ENCODE results near the gene SYPL2. TPM values are rescaled to one million over a fixed set of nuclear protein-coding genes. Genes with fewer than 3 reads are reported as not detected.
"Not testable (repeated sequence)": the region's sequence is repeated elsewhere in the genome, so short reads cannot be mapped to it uniquely, and the experiment has no call there.

The SYPL2 gene
- total RNA-seq, 1 experiment from 2014 or later, result 1.3 TPM

DNA sequence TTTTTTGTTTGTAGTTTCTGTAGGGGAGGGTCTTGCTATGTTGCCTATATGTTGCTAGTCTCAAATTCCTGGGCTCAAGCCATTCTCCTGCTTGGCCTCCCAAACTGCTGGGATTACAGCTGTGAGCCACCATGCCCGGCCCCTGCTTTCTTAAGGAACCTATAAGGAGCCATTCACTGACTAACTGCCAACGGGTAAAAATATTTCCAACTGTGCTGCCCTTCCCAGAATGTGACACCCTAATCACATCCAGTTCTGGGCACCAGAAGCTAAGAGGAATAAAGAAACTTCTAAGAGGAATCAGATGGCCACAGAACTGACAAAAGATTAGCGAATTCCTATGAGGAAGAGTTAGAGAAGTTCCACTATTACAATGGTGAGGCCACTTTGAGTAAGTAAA lies 6.4 kb downstream of the SYPL2 start:
- intact Hi-C loops (cut with micrococcal nuclease), result no loop called here
- Histone ChIP-seq H3K27me3 (ENCODE audit: insufficient read depth, low read length) (peaks cover 34% of the 10 kb centered on the region), H3K4me1 (ENCODE audit: control insufficient read depth in 1 of 2, insufficient read depth in 2 of 2, low read length in 2 of 2) (peaks cover 2 to 9% of the 10 kb centered on the region in 2 experiments; a peak in 3 of 4 replicates), H3K36me3 (ENCODE audit: control insufficient read depth in 1 of 2, insufficient read depth in 2 of 2, low read length in 2 of 2) (no peaks in the 10 kb centered on the region), H3K79me2 (ENCODE audit: insufficient read depth, low read length) (no peaks in the 10 kb centered on the region), H2AFZ (ENCODE audit: low read depth, low read length, poor library complexity, severe bottlenecking) (no peak overlapping the region), H3K27ac (ENCODE audit: low read depth, low read length) (no peak overlapping the region), H3K4me2 (ENCODE audit: low read length) (no peak overlapping the region), H3K9me2 (ENCODE audit: insufficient read depth) (no peaks in the 10 kb centered on the region), H4K20me1 (ENCODE audit: insufficient read depth) (no peaks in the 10 kb centered on the region), H3K4me3 (replicated peaks in 1 of 2; ENCODE audit: low read depth in 1 of 2, low read length in 2 of 2) (no peak overlapping the region), H3K9ac (ENCODE audit: low read length) (no peak overlapping the region), H3K9me3 (ENCODE audit: control insufficient read depth in 1 of 2, insufficient read depth in 1 of 2, low read depth in 1 of 2, low read length in 2 of 2) (no peaks in the 10 kb centered on the region)
- no TSS peak for BruUV-seq (replicated peaks)
- TF ChIP-seq YY1 (IDR thresholded peaks at IDR 0.05; ENCODE audit: extremely low read depth, insufficient replicate concordance, low read depth, low read length) (no peak), ELF1 (IDR thresholded peaks at IDR 0.05; ENCODE audit: borderline replicate concordance, low read depth) (no peak), POLR2AphosphoS5 (IDR thresholded peaks at IDR 0.05; ENCODE audit: low read depth, low read length) (no peak), SP1 (IDR thresholded peaks at IDR 0.05; ENCODE audit: low read depth) (no peak), RAD21 (IDR thresholded peaks at IDR 0.05; ENCODE audit: low read depth) (no peak), POLR2A (IDR thresholded peaks at IDR 0.05; ENCODE audit: borderline replicate concordance, extremely low read depth, insufficient read depth, insufficient read length) (no peak), SIN3A (IDR thresholded peaks at IDR 0.05; ENCODE audit: low read depth) (no peak), EGR1 (IDR thresholded peaks at IDR 0.05; ENCODE audit: low read depth) (no peak), CEBPB (IDR thresholded peaks at IDR 0.05; ENCODE audit: low read depth) (no peak), EZH2 (IDR thresholded peaks at IDR 0.05) (no peak)
- TF ChIP-seq, protein P1, sequence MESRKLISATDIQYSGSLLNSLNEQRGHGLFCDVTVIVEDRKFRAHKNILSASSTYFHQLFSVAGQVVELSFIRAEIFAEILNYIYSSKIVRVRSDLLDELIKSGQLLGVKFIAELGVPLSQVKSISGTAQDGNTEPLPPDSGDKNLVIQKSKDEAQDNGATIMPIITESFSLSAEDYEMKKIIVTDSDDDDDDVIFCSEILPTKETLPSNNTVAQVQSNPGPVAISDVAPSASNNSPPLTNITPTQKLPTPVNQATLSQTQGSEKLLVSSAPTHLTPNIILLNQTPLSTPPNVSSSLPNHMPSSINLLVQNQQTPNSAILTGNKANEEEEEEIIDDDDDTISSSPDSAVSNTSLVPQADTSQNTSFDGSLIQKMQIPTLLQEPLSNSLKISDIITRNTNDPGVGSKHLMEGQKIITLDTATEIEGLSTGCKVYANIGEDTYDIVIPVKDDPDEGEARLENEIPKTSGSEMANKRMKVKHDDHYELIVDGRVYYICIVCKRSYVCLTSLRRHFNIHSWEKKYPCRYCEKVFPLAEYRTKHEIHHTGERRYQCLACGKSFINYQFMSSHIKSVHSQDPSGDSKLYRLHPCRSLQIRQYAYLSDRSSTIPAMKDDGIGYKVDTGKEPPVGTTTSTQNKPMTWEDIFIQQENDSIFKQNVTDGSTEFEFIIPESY (IDR thresholded peaks at IDR 0.05; ENCODE audit: extremely low read depth, insufficient replicate concordance, low read length), result no peak
- TF ChIP-seq, protein P2, sequence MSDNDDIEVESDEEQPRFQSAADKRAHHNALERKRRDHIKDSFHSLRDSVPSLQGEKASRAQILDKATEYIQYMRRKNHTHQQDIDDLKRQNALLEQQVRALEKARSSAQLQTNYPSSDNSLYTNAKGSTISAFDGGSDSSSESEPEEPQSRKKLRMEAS (IDR thresholded peaks at IDR 0.05), result no peak
- TF ChIP-seq, protein P3, sequence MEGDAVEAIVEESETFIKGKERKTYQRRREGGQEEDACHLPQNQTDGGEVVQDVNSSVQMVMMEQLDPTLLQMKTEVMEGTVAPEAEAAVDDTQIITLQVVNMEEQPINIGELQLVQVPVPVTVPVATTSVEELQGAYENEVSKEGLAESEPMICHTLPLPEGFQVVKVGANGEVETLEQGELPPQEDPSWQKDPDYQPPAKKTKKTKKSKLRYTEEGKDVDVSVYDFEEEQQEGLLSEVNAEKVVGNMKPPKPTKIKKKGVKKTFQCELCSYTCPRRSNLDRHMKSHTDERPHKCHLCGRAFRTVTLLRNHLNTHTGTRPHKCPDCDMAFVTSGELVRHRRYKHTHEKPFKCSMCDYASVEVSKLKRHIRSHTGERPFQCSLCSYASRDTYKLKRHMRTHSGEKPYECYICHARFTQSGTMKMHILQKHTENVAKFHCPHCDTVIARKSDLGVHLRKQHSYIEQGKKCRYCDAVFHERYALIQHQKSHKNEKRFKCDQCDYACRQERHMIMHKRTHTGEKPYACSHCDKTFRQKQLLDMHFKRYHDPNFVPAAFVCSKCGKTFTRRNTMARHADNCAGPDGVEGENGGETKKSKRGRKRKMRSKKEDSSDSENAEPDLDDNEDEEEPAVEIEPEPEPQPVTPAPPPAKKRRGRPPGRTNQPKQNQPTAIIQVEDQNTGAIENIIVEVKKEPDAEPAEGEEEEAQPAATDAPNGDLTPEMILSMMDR (IDR thresholded peaks at IDR 0.05 in 2 of 3, conservative IDR thresholded peaks at IDR 0.05 in 1 of 3; ENCODE audit: borderline replicate concordance in 1 of 3, insufficient read depth in 1 of 3, low read depth in 2 of 3, low read length in 2 of 3), result no peak
- POLR2A ChIA-PET, result no interaction called here
- ATAC-seq, result no peak
- CTCF ChIA-PET, result no interaction called here
- DNase-seq (ENCODE audit: low read depth, low spot score), result no peak
- RAD21 ChIA-PET (ENCODE audit: low non-redundant PET in 1 of 2, low total read pairs in 2 of 2, uncharacterized antibody in 2 of 2, unreplicated experiment in 2 of 2), result no interaction called here

DNA sequence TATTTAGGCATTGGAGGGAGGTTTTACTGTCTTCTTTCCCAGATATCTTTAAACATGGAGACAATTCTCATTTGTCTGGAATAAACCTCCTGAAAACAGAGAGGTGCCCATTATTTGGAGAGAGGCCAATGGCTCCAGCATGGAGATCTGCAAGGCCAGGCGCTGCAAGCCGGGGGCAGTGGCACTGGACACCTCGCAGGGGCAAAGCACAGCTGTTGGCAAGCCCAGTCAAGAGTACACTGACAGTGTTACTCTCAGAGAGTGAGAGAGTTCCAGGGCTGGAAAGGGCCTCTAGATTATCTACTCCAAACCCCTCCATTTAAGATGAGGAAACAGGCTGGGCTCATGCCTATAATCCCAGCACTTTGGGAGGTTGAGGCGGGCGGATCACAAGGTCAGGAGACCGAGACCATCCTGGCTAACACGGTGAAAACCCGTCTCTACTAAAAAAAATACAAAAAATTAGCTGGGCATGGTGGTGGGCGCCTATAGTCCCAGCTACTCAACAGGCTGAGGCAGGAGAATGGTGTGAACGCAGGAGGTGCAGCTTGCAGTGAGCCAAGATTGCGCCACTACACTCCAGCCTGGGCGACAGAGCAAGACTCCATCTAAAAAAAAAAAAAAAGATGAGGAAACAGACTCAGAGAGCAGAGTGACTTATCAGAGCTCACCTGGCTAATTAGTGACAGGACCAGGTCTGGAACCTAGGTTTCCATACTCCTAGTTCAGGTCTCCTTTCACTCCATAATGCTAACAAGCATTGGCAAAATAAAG lies 7.1 kb downstream of the SYPL2 start:
- Histone ChIP-seq H3K27me3 (ENCODE audit: insufficient read depth, low read length) (peaks cover 34% of the 10 kb centered on the region), H3K4me1 (ENCODE audit: control insufficient read depth in 1 of 2, insufficient read depth in 2 of 2, low read length in 2 of 2) (peaks cover 3 to 11% of the 10 kb centered on the region in 2 experiments; a peak in 3 of 4 replicates)
- H3K4me2 ChIP-seq (ENCODE audit: low read length); H3K9me2 ChIP-seq (ENCODE audit: insufficient read depth); ATAC-seq; H4K20me1 ChIP-seq (ENCODE audit: insufficient read depth); H3K27ac ChIP-seq (ENCODE audit: low read depth, low read length); POLR2A ChIA-PET; DNase-seq (ENCODE audit: low read depth, low spot score); H3K9ac ChIP-seq (ENCODE audit: low read length); intact Hi-C loops (cut with micrococcal nuclease); H3K4me3 ChIP-seq (replicated peaks in 1 of 2; ENCODE audit: low read depth in 1 of 2, low read length in 2 of 2); BruUV-seq (replicated peaks); H3K9me3 ChIP-seq (ENCODE audit: control insufficient read depth in 1 of 2, insufficient read depth in 1 of 2, low read depth in 1 of 2, low read length in 2 of 2); H3K79me2 ChIP-seq (ENCODE audit: insufficient read depth, low read length); H2AFZ ChIP-seq (ENCODE audit: low read depth, low read length, poor library complexity, severe bottlenecking); H3K36me3 ChIP-seq (ENCODE audit: control insufficient read depth in 1 of 2, insufficient read depth in 2 of 2, low read length in 2 of 2): not testable (repeated sequence)
- ChIA-PET CTCF (interaction anchor here (0.8 kb wide), 1 partner anchor 17 kb away, joined by 4 read pairs; no protein-coding TSS in a partner anchor), RAD21 (ENCODE audit: low non-redundant PET in 1 of 2, low total read pairs in 2 of 2, uncharacterized antibody in 2 of 2, unreplicated experiment in 2 of 2) (interaction anchor here in 1 of 2 experiments (0.7 kb wide), 1 partner anchor 10 kb away, joined by 4 read pairs; no protein-coding TSS in a partner anchor)
